Mucosa of descending colon (tissue), 3 donors: Measurements from ENCODE around the gene ZNF423. TPM values are rescaled to one million over a fixed set of nuclear protein-coding genes. Genes with fewer than 3 reads are reported as not detected.

ENCODE experiments used
- ATAC-seq: fragments of 200-7000 bp; cut with Tn5 transposase; one replicate; pipeline ENCODE4 v1.9.1; 2020; ENCODE audit warnings: mild to moderate bottlenecking, moderate library complexity
- DNase-seq, 3 donors: peaks; one replicate each; pipeline ENCODE4 v3.0.0-alpha.2; 2020
- H3K36me3 ChIP-seq: fragments of 200-600 bp; one replicate; pipeline ENCODE4 v1.8.0; 2021; ENCODE audit warnings: low read depth, mild to moderate bottlenecking
- H3K4me1 ChIP-seq: fragments of 200-600 bp; one replicate; pipeline ENCODE4 v1.8.0; 2021; ENCODE audit warnings: low read depth, mild to moderate bottlenecking
- H3K4me3 ChIP-seq: fragments of 200-600 bp; one replicate; pipeline ENCODE4 v1.8.0; 2021; ENCODE audit warnings: mild to moderate bottlenecking
- H3K9me3 ChIP-seq: fragments of 200-600 bp; one replicate; pipeline ENCODE4 v1.8.0; 2021; ENCODE audit warnings: mild to moderate bottlenecking
- intact Hi-C, 2 donors: fragments of 100-400 bp; cut with DNase I in 1 of 2; cut with micrococcal nuclease in 1 of 2; formaldehyde crosslinking; loops; one replicate each; pipeline versions ENCODE4 v1.11.0 to v1.11.1; 2022; cut with DNase I, micrococcal nuclease
- total RNA-seq, 3 donors: library from RNA; stranded (reverse); fragmentation: NEBNext Ultra II Directional in 2 of 3; extraction: Animal tissue kit (Norgen Biotek cat#: 25700) in 2 of 3; gene quantifications; one replicate each; pipeline versions ENCODE4 v1.2.1 to v1.2.4, GENCODE V29; 2021 to 2023
- TF ChIP-seq, protein P1 (sequence below): fragments of 200-600 bp; IDR thresholded peaks from one replicate; pipeline ENCODE4 v1.8.0; 2022; ENCODE audit warnings: antibody characterized with exemption, mild to moderate bottlenecking
- donor health status: DM: no; HTN: no; CAD: no; lungs with moderate emphysema.
- donor health status: DM: no; HTN: no; CAD: no.
- donor health status: DM: no; HTN: yes; CAD: no.

The ZNF423 gene
- total RNA-seq, 3 donors from 2014 or later: 6.7 to 11.6 (median 11.0) TPM

DNA sequence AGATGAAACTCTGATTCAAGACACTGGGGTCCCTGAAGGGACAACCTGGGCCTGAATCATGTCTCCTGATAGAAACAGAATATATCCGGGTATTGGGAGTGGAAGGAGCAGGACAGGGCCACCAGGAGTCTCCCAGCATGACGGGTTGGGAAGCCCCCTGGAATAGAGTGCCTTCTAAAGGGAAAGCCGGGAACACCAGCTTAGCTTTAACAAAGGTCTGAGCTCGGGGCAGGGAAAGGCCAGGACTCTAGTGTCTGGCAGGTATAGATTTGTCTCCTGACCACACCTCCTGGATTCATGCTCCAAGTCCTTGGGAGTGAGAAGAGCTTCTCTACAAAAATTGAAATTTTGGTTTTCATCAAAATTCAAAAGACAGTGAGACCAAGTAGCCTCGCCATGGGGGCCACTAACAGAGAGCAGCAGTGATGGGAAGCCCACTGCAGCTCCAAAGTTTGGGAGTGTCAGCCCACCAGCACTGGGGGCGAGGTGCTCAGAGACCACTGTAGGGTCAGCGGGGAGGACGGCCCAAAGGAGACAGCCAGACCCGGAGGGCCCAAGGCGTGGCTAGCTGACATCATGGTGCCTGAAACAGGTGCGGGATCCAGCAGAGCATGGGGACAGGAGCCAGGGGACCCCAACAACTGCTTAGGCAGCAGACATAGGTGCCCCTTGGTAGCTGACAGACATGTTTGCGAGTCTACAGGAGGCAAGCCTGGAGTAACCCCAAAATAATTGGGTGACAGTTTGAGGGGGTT, 401.3 kb downstream of the ZNF423 start:
- Histone ChIP-seq H3K4me3 (no peak overlapping the region), H3K36me3 (no peaks in the 10 kb centered on the region), H3K9me3 (no peaks in the 10 kb centered on the region), H3K4me1 (no peaks in the 10 kb centered on the region)
- DNase-seq: no peak
- no peak for ATAC-seq
- intact Hi-C loops: no loop called here
- TF ChIP-seq, protein P1, sequence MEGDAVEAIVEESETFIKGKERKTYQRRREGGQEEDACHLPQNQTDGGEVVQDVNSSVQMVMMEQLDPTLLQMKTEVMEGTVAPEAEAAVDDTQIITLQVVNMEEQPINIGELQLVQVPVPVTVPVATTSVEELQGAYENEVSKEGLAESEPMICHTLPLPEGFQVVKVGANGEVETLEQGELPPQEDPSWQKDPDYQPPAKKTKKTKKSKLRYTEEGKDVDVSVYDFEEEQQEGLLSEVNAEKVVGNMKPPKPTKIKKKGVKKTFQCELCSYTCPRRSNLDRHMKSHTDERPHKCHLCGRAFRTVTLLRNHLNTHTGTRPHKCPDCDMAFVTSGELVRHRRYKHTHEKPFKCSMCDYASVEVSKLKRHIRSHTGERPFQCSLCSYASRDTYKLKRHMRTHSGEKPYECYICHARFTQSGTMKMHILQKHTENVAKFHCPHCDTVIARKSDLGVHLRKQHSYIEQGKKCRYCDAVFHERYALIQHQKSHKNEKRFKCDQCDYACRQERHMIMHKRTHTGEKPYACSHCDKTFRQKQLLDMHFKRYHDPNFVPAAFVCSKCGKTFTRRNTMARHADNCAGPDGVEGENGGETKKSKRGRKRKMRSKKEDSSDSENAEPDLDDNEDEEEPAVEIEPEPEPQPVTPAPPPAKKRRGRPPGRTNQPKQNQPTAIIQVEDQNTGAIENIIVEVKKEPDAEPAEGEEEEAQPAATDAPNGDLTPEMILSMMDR: no peak

DNA sequence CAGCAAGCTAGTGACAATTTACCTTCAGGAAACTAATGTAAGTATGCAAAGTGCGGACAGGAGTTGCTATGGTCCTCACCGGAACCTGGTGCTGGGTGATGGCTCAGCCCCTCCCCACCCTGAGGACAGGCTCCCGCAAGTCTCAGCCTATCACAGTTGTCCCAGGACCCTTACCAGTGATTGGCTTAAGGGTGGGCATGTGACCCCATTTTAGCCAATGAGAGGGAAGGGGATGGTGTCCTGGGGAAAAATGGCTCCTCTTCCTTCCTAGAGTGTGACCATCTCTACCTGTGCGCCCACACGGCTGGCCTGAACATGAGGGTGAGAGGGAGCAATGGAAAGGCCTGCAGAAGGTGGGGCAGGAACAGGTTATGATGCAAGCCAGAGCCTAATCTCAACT, 401.9 kb downstream of the ZNF423 start:
- no peaks in the 10 kb centered on the region for H3K36me3 ChIP-seq
- H3K4me3 ChIP-seq: no peak overlapping the region
- TF ChIP-seq, protein P1: no peak
- intact Hi-C loops: no loop called here
- no peak for DNase-seq
- no peaks in the 10 kb centered on the region for H3K4me1 ChIP-seq
- no peaks in the 10 kb centered on the region for H3K9me3 ChIP-seq
- no peak for ATAC-seq

DNA sequence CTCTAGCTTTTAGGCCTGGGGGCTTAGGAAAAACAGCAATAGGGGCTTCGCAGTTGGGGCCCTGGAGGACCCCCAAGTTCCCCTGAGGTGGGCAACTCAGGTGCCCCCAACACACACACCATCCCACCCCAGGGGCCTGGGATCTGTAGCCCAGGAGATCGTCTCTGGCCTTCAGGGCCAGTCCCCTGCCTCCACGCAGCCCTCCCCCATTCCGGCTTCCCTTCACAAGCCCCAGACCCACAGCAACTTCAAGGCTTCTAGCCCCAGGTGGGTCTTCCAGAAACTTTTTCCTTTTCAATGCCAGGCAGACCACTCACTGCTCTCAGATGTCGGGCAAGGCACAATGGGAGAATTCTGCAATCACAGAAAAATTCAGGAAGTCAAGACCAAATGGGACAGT, 402.9 kb downstream of the ZNF423 start:
- intact Hi-C loops: no loop called here
- no peak overlapping the region for H3K4me3 ChIP-seq
- TF ChIP-seq, protein P1: no peak
- ATAC-seq (no peak), DNase-seq (no peak)
- no peaks in the 10 kb centered on the region for H3K4me1 ChIP-seq
- no peaks in the 10 kb centered on the region for H3K9me3 ChIP-seq
- no peaks in the 10 kb centered on the region for H3K36me3 ChIP-seq

DNA sequence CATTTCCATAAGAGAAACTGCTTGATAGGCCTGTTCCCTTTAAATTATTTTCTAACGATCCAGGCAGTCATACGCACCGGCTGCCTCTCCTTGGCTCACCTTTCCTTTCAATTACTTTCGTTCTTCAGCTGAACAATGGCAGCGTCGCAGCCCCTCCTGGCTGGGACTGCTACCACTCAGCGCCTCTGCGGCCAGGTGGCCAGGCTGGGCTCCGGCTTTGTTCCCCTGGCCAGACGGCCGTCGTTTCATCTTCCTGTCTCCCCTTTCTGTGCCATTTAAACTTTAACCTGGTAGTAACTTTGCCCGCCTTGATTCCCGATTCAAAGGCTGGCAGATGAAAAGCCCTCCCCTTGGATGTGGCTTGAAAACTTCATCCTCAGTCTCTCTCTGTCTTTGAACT, 403.3 kb downstream of the ZNF423 start:
- no peak for ATAC-seq

DNA sequence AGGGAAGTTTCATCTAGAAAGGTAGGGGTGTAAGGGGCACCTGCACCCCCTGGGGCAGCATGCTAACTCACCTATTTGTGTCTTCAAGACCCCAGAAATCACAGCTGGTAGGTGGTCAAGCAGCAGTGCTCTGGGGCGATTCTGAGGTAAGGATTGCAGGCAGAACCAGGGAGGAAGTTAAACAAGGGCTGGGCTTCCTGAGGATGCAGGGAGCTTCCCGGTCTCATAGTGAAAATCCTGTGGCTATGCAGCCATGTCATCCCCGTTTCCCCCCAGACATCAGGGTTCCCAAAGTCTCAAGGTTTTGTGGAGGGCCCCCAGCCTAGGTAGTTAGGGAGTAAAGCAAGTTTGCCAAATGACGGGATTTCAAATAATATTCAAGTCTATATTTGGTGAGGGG, 403.8 kb downstream of the ZNF423 start:
- Histone ChIP-seq H3K4me3 (no peak overlapping the region), H3K36me3 (no peaks in the 10 kb centered on the region), H3K9me3 (no peaks in the 10 kb centered on the region), H3K4me1 (no peaks in the 10 kb centered on the region)
- TF ChIP-seq, protein P1: no peak
- intact Hi-C loops: no loop called here
- ATAC-seq (no peak), DNase-seq (no peak)

More for the DNA sequence above, 403.3 kb downstream of the ZNF423 start:
- TF ChIP-seq, protein P1: no peak
- Histone ChIP-seq H3K9me3 (no peaks in the 10 kb centered on the region), H3K4me1 (no peaks in the 10 kb centered on the region), H3K36me3 (no peaks in the 10 kb centered on the region), H3K4me3 (no peak overlapping the region)
- intact Hi-C loops: no loop called here
- DNase-seq: no peak

DNA sequence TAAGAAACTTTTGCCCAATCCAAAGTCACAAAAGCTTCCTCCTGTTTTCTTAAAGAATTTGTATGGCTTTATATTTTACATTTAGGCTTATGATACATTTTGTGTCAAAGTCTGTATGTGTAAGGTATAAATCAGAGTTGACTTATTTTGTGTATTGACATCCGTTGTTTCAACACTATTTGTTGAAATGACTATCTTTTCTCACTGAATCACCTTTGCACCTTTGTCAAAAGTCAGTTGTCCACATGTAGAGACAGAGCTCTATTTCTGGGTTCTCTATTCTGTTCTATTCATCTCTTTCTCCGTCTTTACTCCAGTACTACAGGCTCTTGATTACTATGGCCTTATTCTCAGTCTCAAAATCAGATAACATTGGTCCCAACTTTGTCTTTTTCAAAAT, 409.1 kb downstream of the ZNF423 start:
- Histone ChIP-seq H3K4me3 (no peak overlapping the region), H3K4me1 (no peaks in the 10 kb centered on the region), H3K36me3 (no peaks in the 10 kb centered on the region), H3K9me3 (no peaks in the 10 kb centered on the region)
- intact Hi-C loops: no loop called here
- TF ChIP-seq, protein P1: no peak
- ATAC-seq (no peak), DNase-seq (no peak)
